ENCODE data around the gene PLCD4. TPM values are rescaled to one million over a fixed set of nuclear protein-coding genes. Genes with fewer than 3 reads are reported as not detected.
A peak's percentile ranks its signal among the peaks of the same experiment; 100 is the strongest.

PLCD4 gene
- total RNA-seq, 2 donors from 2014 or later = 0.54 to 1.6 TPM

DNA sequence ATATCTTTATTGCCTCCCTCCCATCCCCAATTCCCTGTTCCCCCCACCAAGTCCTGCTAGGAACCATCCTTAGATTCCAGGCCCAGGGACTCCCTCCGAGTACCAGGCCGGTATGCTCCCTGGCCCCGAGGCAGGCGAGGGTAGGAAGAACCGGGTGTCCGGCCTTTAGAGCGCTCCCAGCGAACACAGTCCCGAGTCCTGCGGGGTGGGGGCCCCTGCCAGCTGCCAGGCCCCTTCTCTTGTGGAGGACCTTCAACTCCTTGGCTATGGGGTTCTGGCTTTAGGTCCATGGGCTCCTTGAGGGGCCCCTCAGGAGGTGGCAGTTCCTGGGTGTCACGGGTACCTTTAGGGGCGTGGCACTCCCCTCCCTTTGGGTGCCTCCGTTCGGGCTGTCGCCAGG lies 56.2 kb downstream of the PLCD4 start:
- intact Hi-C loops (cut with DNase I) = no loop called here
- H3K4me3 ChIP-seq = no peak overlapping the region
- no peaks in the 10 kb centered on the region for H3K9me3 ChIP-seq
- TF ChIP-seq, protein P1, sequence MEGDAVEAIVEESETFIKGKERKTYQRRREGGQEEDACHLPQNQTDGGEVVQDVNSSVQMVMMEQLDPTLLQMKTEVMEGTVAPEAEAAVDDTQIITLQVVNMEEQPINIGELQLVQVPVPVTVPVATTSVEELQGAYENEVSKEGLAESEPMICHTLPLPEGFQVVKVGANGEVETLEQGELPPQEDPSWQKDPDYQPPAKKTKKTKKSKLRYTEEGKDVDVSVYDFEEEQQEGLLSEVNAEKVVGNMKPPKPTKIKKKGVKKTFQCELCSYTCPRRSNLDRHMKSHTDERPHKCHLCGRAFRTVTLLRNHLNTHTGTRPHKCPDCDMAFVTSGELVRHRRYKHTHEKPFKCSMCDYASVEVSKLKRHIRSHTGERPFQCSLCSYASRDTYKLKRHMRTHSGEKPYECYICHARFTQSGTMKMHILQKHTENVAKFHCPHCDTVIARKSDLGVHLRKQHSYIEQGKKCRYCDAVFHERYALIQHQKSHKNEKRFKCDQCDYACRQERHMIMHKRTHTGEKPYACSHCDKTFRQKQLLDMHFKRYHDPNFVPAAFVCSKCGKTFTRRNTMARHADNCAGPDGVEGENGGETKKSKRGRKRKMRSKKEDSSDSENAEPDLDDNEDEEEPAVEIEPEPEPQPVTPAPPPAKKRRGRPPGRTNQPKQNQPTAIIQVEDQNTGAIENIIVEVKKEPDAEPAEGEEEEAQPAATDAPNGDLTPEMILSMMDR (IDR thresholded peaks at IDR 0.05) = no peak
- peaks cover 8% of the 10 kb centered on the region for H3K4me1 ChIP-seq
- H3K27me3 ChIP-seq = no peaks in the 10 kb centered on the region
- peaks cover 4% of the 10 kb centered on the region for H3K36me3 ChIP-seq
- H3K27ac ChIP-seq = no peak overlapping the region
- DNase-seq = no peak
- H3K9ac ChIP-seq (ENCODE audit: low read depth in 2 of 2, low read length in 2 of 2) = no peak overlapping the region

DNA sequence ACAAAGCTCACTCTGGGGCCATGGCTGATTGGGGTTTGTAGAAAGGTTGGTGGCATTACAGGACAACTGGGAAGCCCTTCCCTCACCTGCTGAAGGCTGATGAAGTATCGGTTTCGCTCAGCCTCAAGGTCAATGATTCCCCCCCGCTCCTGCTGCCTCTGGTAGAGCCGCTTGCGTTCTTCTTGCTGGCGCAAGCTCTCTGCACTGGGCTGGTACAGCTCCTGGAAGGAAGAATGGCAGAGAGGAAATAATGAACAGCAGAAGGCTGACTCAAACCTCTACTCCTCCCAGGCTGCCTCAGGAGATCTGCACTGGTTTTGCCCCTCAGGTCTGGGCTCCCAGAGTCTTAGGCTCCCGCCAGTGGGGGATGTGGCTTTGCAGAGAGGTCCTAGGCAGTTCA lies 57.0 kb downstream of the PLCD4 start:
- no peak for DNase-seq
- Histone ChIP-seq H3K27ac (no peak overlapping the region), H3K4me3 (no peak overlapping the region), H3K4me1 (peaks cover 8% of the 10 kb centered on the region), H3K36me3 (peaks cover 4% of the 10 kb centered on the region), H3K27me3 (no peaks in the 10 kb centered on the region), H3K9me3 (no peaks in the 10 kb centered on the region), H3K9ac (ENCODE audit: low read depth in 2 of 2, low read length in 2 of 2) (no peak overlapping the region)
- TF ChIP-seq, protein P1 (IDR thresholded peaks at IDR 0.05) = no peak
- intact Hi-C loops (cut with DNase I) = no loop called here

DNA sequence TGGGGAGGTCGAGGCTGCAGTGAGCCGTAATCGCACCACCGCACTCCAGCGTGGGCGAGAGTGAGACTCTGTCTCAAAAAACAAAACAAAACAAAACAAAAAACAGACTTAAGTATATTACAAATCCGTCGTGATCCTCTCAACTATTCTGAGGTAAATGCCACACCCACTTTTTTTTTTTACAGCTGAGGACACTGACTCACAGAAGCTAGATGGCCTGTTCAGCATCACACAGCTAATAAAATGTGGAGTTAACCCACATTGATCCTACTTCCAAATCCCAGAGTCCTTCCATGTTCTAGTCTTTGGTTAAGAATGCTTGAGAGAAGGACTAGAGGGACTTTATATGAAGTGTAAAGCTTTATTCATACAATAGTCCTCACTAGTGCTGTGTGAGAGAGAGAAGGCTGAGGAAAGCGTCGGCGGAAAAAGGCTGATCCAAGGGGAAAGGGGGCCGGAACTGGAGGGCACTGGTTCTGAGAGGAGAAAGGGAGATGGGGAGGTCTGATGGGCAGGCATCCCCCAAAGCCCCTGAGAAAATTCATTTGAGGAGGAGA lies 63.5 kb downstream of the PLCD4 start:
- Histone ChIP-seq H3K4me1 (peaks cover 10% of the 10 kb centered on the region), H3K27me3 (no peaks in the 10 kb centered on the region), H3K9me3 (no peaks in the 10 kb centered on the region), H3K27ac (peak overlapping the region; percentile 51), H3K9ac (ENCODE audit: low read depth in 2 of 2, low read length in 2 of 2) (peak overlapping the region; percentile 71 to 79), H3K4me3 (peak overlapping the region; percentile 72), H3K36me3 (peaks cover under 1% of the 10 kb centered on the region)
- TF ChIP-seq, protein P1 (IDR thresholded peaks at IDR 0.05) = no peak
- DNase-seq = no peak
- intact Hi-C loops (cut with DNase I) = no loop called here

DNA sequence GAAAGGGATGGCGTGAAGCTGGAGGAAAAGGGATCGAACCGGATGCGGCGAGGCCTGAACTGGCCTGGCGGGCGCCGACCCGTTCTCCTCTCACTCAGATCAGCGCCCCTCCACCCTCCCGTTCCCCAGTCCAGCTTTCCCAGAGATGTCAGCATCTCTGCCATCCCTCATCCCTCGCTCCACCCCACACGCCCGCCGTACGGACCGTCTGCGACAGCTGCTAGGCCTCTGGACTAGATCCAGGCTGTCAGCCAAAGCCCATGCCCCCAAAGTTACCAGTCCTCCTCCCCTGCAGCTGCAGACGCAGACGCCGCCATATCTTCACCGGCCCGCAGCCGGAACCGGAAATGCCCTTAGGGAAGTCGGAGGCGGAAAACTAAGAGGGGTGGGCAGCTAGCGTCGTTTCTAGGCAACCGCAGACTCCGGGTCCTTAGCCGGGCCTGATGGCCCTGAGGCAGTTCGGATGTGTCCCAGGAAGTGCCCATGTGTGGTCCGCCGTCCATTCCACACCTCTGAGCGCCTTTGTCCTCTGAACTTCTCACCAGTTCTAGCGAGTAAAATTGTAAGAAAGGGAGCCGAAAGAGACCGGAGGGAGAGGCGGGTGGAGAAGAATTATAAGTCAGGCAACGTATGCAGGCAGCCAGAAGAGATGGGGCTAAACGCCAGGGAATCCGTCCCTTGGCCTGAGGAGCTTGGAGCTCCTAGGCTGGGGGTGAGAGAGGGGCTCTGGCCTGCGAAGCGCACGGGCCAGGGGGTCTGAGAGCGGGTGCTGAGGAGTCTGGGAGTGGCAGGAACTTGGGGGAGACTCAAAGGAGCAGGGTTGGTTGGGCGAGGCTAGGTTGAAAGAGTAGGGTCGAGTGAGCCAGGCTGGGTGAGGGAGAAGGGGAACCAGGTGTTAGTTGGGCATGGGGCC lies 64.2 kb downstream of the PLCD4 start, which contains the start of the genes RNF25 and STK36:
TSS of gene RNF25 (minus strand) at position 349 of the 913 bp plus-strand sequence. CDS start at position 317, 32 bp downstream.
TSS of gene STK36 (plus strand) at position 433 of the 913 bp plus-strand sequence. CDS start 744 bp downstream, outside the sequence.
- TF ChIP-seq, protein P1 (IDR thresholded peaks at IDR 0.05) = no peak
- peak within 1 kb of the TSS; percentile 71 to 79 for H3K9ac ChIP-seq (ENCODE audit: low read depth in 2 of 2, low read length in 2 of 2)
- peaks cover 10% of the 10 kb centered on the region for H3K4me1 ChIP-seq
- H3K4me3 ChIP-seq = peak within 1 kb of the TSS; percentile 72
- intact Hi-C loops (cut with DNase I) = no loop called here
- H3K27me3 ChIP-seq = no peaks in the 10 kb centered on the region
- peak; percentile 86 for DNase-seq
- peak within 1 kb of the TSS; percentile 51 for H3K27ac ChIP-seq
- no peaks in the 10 kb centered on the region for H3K36me3 ChIP-seq
- H3K9me3 ChIP-seq = no peaks in the 10 kb centered on the region

DNA sequence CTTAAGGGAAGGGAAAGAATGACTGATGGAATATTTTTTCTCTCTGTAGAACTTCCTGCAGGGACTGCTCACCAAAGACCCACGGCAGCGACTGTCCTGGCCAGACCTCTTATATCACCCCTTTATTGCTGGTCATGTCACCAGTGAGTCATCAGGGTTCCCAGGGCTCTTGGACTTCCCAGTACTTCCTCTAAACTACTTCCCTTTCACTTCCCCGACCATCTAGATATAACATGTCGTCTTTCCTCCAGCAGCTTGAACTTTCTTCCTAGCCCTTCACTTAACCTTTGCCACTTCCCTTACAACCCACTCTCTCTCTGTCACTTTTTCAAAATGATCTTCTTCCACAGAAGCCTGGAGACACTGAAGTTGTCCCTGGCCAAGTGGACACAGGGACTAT lies 71.4 kb downstream of the PLCD4 start:
- H3K4me3 ChIP-seq = no peak overlapping the region
- no peak overlapping the region for H3K9ac ChIP-seq (ENCODE audit: low read depth in 2 of 2, low read length in 2 of 2)
- TF ChIP-seq, protein P1 (IDR thresholded peaks at IDR 0.05) = no peak
- H3K27me3 ChIP-seq = no peaks in the 10 kb centered on the region
- H3K36me3 ChIP-seq = no peaks in the 10 kb centered on the region
- no peaks in the 10 kb centered on the region for H3K9me3 ChIP-seq
- no peak for DNase-seq
- H3K4me1 ChIP-seq = no peaks in the 10 kb centered on the region
- H3K27ac ChIP-seq = no peak overlapping the region
- intact Hi-C loops (cut with DNase I) = no loop called here
